ENCODE results near the gene TYW3. TPM values are rescaled to one million over a fixed set of nuclear protein-coding genes. Genes with fewer than 3 reads are reported as not detected.
"Not testable (repeated sequence)": the region's sequence is repeated elsewhere in the genome, so short reads cannot be mapped to it uniquely, and the experiment has no call there.

TYW3 gene
- total RNA-seq, 1 experiment from 2014 or later, result 20.2 TPM

DNA sequence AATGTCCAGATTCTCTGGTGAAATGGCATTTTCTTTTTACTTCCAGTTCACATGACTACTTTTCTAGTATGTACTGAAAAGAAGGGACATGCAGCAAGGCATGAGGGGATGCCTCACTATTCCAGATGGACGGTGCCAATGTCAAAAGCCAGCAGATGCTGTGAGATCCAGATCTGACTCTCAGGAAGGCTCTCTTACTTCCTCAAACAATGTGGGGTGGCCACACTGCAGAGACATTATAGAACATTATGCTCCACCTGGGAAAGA is 17.8 kb upstream of the TYW3 start:
- no peak for DNase-seq
- no peak overlapping the region for H3K4me3 ChIP-seq (ENCODE audit: insufficient read depth, low read depth, low read length)
- no peaks in the 10 kb centered on the region for H3K36me3 ChIP-seq (replicated peaks; ENCODE audit: control insufficient read depth, insufficient read depth, low read length)
- H3K27me3 ChIP-seq (ENCODE audit: control insufficient read depth, insufficient read depth, low read length), result no peaks in the 10 kb centered on the region

DNA sequence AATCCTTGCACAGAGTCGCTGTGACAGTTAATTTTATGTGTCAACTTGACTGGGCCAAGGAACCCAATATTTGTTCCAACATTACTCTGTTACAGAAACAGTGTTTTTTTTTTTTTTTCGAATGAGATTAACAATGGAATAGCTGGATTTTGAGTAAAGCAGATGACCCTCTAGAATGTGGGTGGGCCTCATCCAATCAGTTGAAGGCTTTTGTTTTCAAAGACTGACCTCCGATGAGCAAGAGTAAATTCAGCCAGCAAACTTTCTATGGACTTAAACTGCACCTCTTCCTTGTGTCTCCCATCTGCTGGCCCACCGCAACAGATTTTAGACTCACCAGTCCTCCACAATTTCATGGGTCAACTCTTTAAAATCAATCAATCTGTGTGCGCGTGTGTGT is 17.1 kb upstream of the TYW3 start:
- no peak overlapping the region for H3K4me3 ChIP-seq (ENCODE audit: insufficient read depth, low read depth, low read length)
- H3K27me3 ChIP-seq (ENCODE audit: control insufficient read depth, insufficient read depth, low read length), result no peaks in the 10 kb centered on the region
- no peak for DNase-seq
- H3K36me3 ChIP-seq (replicated peaks; ENCODE audit: control insufficient read depth, insufficient read depth, low read length), result no peaks in the 10 kb centered on the region

DNA sequence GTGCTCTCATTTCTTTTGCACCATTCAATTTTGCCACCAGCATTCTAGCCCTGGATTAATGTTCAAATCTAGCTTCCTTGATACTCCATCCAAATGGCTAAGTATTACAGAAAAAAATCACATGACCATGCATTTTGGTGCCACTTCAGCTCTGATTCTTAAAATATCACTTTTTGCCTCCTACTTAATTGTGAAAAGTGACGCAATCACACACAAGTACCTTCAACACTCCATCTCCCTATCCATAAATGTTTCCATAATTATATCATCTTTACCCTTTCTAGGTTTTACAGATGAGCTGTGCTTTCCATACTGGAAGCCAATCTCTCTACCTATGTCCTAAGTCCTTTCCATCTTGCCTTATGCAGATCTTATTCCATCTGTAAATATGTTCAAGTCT is 16.1 kb upstream of the TYW3 start:
- Histone ChIP-seq H3K36me3 (replicated peaks; ENCODE audit: control insufficient read depth, insufficient read depth, low read length) (no peaks in the 10 kb centered on the region), H3K4me3 (ENCODE audit: insufficient read depth, low read depth, low read length) (no peak overlapping the region), H3K27me3 (ENCODE audit: control insufficient read depth, insufficient read depth, low read length) (no peaks in the 10 kb centered on the region)
- no peak for DNase-seq

DNA sequence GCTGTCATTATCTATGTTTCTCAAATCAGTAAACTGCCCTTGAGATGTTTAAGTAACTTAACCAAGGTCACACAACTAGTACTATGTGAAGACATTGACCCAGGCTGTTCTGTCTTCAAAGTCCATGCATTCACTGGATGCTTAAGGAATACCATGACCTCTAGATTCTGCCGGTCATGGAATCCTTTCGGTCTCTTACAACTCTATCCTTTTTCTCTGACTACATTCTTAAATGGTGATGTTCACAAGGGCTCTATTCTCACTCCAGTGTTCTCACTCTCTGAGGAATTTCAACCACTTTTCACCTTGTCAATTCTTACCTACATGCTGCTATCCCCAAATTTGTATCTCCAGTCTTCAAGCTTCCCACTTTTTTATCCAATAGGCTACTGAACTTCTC is 15.3 kb upstream of the TYW3 start:
- no peaks in the 10 kb centered on the region for H3K27me3 ChIP-seq (ENCODE audit: control insufficient read depth, insufficient read depth, low read length)
- no peak for DNase-seq
- no peaks in the 10 kb centered on the region for H3K36me3 ChIP-seq (replicated peaks; ENCODE audit: control insufficient read depth, insufficient read depth, low read length)
- no peak overlapping the region for H3K4me3 ChIP-seq (ENCODE audit: insufficient read depth, low read depth, low read length)

DNA sequence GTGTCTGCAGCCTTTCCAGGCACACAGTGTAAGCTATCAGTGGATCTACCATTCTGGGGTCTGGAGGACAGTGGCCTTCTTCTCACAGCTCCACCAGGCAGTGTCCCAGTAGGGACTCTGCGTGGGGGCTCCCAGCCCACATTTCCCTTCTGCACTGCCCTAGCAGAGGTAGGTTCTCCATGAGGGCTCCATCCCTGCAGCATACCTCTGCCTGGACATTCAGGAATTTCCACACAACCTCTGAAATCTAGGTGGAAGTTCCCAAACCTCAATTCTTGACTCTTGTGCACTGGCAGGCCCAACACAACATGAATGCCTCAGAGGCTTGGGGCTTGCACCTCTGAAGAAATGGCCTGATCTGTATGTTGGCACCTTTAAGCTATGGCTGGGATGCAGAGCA is 6.9 kb upstream of the TYW3 start:
- no peaks in the 10 kb centered on the region; the same call in none of the 2 replicates for H3K36me3 ChIP-seq (replicated peaks; ENCODE audit: control insufficient read depth, insufficient read depth, low read length)
- no peak for DNase-seq
- no peak overlapping the region for H3K4me3 ChIP-seq (ENCODE audit: insufficient read depth, low read depth, low read length)

DNA sequence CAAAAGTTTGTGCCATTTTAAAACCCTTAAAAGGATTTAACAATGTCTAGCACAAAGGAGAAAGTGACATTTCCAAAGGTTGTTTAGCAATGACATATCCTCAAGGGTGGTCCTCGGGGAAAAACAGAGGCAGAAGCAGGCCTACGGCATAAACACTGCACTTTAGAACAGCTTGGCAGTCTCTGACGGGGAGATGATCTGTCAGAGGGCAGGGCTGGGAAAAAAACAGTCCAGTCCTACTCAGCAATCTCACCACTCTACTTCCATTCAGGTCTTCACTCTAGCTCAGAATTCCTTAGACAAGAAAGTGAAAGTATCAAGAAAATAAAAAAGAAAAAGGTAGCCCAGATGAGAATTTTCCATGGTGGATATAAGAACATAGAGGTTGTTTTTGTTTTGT is 4.2 kb upstream of the TYW3 start:
- no peak for DNase-seq
- H3K27me3 ChIP-seq (ENCODE audit: control insufficient read depth, insufficient read depth, low read length), result no peaks in the 10 kb centered on the region
- H3K36me3 ChIP-seq (replicated peaks; ENCODE audit: control insufficient read depth, insufficient read depth, low read length), result no peaks in the 10 kb centered on the region; the same call in 1 of the 2 replicates
- H3K4me3 ChIP-seq (ENCODE audit: insufficient read depth, low read depth, low read length), result no peak overlapping the region

More for the DNA sequence above, 6.9 kb upstream of the TYW3 start:
- no peaks in the 10 kb centered on the region for H3K27me3 ChIP-seq (ENCODE audit: control insufficient read depth, insufficient read depth, low read length)

DNA sequence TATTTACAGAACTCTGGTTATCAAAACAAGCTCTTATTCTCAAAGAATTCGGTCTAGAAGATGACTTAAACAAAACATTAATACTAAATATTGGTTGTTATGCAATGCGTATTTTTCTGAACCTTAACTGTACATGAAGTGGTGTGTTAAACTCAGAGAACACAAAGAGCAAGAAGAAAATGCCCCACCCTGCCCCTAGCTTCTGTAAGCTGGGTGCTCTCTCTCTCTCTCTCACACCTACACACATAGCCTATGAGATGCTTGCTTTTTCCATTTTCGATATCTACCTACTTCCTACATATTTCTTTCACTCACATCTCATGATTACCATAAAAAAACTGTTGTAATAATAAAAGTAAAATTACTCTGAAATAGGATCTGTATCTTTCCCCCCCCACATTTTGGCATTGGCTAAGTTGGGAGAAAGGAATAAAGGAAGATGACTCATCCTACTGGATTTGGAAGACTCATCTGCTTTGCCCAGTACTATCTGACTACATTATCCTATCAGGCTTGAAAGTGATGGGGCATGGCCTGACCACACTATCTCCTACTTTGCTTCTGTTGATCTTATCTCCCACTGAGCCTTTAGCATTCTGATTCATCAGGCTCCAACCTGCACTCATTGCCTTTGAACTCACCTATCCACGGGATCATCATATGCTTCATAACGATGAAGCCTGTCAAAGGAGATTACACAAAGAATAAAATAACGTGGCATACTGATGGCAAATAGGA is 3.0 kb upstream of the TYW3 start:
- peak; percentile 30 for DNase-seq
- H3K4me3 ChIP-seq (ENCODE audit: insufficient read depth, low read depth, low read length), result no peak overlapping the region

DNA sequence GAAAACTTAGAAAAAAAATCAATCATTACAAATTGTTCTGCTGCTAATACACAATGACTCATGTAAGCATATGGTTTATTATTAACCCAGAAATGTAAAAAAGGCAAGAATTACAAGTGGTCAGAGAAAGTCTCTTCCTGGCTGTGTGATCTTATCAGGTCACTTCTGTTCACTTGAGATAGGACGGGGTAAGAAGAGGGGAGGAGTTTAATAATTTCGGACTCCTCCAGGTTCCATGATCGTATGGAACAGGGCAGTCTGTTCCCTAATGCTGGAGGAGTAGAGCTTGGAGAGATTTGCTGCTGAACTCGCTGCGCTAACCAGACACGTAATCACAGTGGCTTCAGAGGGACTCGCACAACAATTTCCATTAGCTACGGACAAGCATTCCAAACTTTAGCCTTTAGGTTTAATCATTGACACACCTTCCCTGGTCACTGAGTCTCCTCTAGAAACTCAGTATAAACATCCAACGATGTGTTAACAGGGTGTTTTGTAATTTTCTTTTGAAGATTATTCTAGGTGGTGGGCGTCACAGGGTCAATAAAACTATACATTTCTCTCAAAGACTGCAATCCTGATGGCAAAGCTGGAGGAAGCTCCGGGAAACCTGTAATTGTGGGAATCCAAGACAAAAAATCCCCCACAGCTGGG is 1.4 kb upstream of the TYW3 start:
- no peak for DNase-seq
- Histone ChIP-seq H3K36me3 (replicated peaks; ENCODE audit: control insufficient read depth, insufficient read depth, low read length) (no peaks in the 10 kb centered on the region), H3K4me3 (ENCODE audit: insufficient read depth, low read depth, low read length) (no peak overlapping the region), H3K27me3 (ENCODE audit: control insufficient read depth, insufficient read depth, low read length) (no peaks in the 10 kb centered on the region)

More for the DNA sequence above, 3.0 kb upstream of the TYW3 start:
- no peaks in the 10 kb centered on the region for H3K27me3 ChIP-seq (ENCODE audit: control insufficient read depth, insufficient read depth, low read length)
- H3K36me3 ChIP-seq (replicated peaks; ENCODE audit: control insufficient read depth, insufficient read depth, low read length), result no peaks in the 10 kb centered on the region; the same call in 1 of the 2 replicates

DNA sequence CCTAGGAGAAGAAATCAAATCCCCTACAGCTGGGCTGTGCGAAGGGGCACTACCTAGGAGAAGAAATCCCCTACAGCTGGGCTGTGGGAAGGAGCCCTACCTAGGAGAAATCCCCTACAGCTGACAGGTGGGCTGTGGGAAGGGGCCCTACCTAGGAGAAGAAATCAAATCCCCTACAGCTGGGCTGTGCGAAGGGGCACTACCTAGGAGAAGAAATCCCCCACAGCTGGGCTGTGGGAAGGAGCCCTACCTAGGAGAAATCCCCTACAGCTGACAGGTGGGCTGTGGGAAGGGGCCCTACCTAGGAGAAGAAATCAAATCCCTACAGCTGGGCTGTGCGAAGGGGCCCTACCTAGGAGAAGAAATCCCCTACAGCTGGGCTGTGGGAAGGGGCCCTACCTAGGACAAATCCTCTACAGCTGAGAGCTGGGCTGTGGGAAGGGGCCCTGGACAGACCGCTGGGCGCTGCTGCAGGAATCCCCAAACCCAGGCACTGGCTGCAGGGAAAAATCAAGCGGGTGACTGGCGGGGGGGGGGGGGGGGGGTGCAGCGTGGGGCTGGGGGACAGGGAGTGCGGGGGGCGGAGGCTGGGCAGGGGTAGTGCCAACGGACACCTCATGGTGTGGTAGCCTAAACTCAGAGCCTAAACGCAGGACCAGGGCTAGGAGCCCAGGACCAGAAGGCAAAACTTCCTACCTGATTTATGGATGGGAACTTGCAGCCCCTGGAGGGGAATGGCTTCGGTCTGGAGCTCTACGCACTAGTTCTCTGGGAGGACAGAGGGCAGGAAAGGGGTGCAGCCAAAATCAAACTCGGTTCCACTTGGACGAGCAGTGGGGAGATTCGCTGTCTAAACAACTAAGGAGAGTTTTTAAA is 643 bp upstream of the TYW3 start:
- peak; percentile 34 for DNase-seq
- peak overlapping the region; percentile 83 for H3K4me3 ChIP-seq (ENCODE audit: insufficient read depth, low read depth, low read length)
- H3K27me3 ChIP-seq (ENCODE audit: control insufficient read depth, insufficient read depth, low read length); H3K36me3 ChIP-seq (replicated peaks; ENCODE audit: control insufficient read depth, insufficient read depth, low read length): not testable (repeated sequence)

DNA sequence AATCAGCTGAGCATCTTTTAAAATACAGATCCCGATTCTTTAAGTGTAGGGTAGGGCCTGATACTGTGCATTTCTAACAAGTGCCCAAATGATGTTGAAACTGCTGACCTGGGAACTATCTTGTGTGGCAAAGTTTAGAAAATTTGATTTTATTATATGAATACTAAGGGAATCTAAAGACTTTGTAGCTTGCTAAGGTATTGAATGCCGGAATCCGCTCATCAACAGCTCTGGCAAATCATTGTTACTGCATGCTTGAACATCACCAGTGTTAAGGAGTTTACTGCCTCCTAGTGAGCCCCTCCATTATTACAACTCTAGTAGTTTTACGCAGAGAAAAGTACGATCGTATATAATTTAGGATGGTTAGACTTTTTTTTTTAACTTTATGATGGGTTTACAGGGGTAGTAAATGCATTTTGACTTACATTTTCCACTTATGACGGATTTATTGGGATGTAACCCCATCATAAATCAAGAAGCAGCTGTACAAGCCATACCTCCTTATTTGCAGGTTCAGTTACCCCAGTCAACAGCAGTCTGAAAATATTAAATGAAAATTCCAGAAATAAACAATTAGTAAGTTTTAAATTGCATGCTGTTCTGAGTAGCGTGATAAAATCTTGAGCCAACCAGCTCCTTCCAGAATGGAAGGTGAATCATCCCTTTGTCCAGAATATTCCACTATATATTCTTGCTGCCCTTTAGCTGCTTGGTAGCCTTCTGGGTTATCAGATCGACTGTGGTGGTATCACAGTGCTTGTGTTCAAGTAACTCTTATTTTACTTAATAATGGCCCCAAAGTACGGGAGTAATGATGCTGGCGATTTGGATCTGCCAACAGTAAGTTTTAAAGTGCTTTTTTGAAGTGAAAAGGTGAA is 892 bp downstream of the TYW3 start:
- H3K36me3 ChIP-seq (replicated peaks; ENCODE audit: control insufficient read depth, insufficient read depth, low read length), result peaks cover 3% of the 10 kb centered on the region
- peak overlapping the region; percentile 83 for H3K4me3 ChIP-seq (ENCODE audit: insufficient read depth, low read depth, low read length)
- DNase-seq, result peak; percentile 53
- no peaks in the 10 kb centered on the region for H3K27me3 ChIP-seq (ENCODE audit: control insufficient read depth, insufficient read depth, low read length)

DNA sequence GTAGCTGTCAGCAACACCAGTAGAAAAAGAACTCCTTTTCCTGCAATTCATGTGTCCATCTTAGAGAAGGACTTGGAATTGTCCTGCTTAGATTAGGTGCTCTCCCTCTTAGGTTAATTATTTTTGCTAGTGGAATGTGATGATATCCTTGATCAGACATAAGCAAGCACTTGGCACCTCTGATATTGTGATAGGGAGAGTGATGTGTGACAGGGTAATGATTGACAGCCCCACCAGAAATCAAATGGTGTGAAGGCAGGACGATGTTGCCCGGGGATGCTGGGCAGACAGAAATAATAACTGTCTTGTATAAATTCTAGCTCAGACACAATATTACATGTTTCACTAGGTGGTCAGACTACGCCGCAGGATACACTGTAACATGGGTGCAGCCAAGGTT is 4.4 kb downstream of the TYW3 start:
- Histone ChIP-seq H3K27me3 (ENCODE audit: control insufficient read depth, insufficient read depth, low read length) (no peaks in the 10 kb centered on the region), H3K36me3 (replicated peaks; ENCODE audit: control insufficient read depth, insufficient read depth, low read length) (peaks cover 3% of the 10 kb centered on the region), H3K4me3 (ENCODE audit: insufficient read depth, low read depth, low read length) (no peak overlapping the region)
- DNase-seq, result no peak

DNA sequence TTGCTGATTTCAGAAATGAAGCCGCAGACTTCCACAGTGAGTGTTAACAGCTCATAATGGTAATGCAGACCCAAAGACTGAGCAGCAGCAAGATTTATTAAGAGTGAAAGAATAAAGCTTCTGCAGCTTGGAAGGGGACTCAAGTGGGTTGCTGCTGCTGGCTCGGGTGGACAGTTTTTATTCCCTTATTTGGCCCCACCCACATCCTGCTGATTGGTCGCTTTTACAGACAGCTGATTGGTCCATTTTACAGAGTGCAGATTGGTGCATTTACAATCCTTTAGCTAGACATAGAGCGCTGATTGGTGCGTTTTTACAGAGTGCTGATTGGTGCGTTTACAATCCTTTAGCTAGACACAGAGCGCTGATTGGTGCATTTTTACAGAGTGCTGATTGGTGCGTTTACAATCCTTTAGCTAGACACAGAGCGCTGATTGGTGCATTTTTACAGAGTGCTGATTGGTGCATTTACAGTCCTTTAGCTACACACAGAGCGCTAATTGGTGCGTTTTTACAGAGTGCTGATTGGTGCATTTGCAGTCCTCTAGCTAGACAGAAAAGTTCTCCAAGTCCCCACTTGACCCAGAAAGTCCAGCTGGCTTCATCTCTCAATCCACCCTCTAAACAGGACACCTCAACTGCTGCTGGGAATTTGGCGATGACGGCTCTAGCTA is 7.5 kb downstream of the TYW3 start:
- not testable (repeated sequence) for H3K27me3 ChIP-seq (ENCODE audit: control insufficient read depth, insufficient read depth, low read length); H3K36me3 ChIP-seq (replicated peaks; ENCODE audit: control insufficient read depth, insufficient read depth, low read length); H3K4me3 ChIP-seq (ENCODE audit: insufficient read depth, low read depth, low read length); DNase-seq

DNA sequence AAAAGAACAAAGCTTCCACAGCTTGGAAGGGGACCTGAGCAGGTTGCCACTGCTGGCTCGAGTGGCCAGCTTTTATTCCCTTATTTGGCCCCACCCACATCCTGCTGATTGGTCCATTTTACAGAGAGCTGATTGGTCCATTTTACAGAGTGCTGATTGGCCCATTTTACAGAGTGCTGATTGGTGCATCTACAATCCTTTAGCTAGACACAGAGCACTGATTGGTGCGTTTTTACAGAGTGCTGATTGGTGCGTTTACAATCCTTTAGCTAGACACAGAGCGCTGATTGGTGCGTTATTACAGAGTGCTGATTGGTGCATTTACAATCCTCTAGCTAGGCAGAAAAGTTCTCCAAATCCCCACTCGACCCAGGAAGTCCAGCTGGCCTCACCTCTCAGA is 12.3 kb downstream of the TYW3 start:
- not testable (repeated sequence) for H3K4me3 ChIP-seq (ENCODE audit: insufficient read depth, low read depth, low read length); H3K36me3 ChIP-seq (replicated peaks; ENCODE audit: control insufficient read depth, insufficient read depth, low read length); H3K27me3 ChIP-seq (ENCODE audit: control insufficient read depth, insufficient read depth, low read length); DNase-seq

DNA sequence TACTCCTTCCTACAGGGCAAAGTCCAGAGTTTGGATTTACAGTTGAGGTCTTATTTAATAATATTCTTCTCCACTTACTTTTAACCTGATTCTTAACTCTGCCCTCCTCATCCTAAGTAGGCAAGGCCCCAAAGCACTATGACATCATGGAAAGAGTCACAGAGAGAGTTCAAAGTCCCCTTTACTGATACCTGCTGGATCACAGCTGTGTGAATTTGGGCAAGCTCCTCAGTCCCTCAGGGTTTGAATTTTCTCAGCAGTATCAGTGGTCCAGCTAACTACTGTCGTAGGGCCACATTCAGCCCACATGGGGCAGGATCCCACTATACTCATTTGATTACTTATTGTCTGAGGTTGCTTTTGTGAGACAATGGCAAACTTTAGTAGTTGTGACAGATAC is 16.0 kb downstream of the TYW3 start:
- Histone ChIP-seq H3K36me3 (replicated peaks; ENCODE audit: control insufficient read depth, insufficient read depth, low read length) (no peaks in the 10 kb centered on the region), H3K4me3 (ENCODE audit: insufficient read depth, low read depth, low read length) (no peak overlapping the region), H3K27me3 (ENCODE audit: control insufficient read depth, insufficient read depth, low read length) (no peaks in the 10 kb centered on the region)
- no peak for DNase-seq

Measured in H7 (cell line).